ENCODE data around the gene SUPT4H1.

Gene SUPT4H1

DNA sequence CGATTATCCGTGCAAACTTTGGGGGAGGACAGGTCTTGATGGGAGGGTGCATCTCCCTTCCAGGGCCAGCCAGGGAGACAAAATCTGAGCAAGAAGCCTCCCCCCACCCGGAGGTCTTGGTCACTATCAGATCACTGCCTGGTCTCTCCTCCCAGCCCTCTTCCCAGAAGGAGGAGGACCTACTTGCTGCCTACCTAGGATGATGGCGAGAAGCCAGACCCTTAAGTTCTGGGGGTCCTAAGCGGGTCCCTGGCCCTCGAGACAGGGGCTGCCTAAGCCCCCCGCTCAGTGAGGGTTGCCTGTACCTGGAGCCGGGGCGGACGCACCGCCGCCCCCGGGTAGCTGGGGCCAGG, 28.0 kb downstream of the SUPT4H1 start:
- peak overlapping the region; percentile 27 to 53 (median 36) for H3K4me3 ChIP-seq
- H3K27ac ChIP-seq: peak overlapping the region in 13 of 21 experiments; percentile 10 to 78 (median 46)

- peak overlapping the region in 5 of 21 experiments; percentile 5 to 78 (median 55) for H3K27ac ChIP-seq
- peak overlapping the region in 2 of 7 experiments; percentile 44 to 53 for H3K4me3 ChIP-seq
Observed at GRCh38 chr17:58323366-58324055, 28.5 kb downstream of the SUPT4H1 start.

- Histone ChIP-seq H3K27ac (no peak overlapping the region), H3K4me3 (no peak overlapping the region)
Observed at GRCh38 chr17:58322581-58323185, 29.3 kb downstream of the SUPT4H1 start.

DNA sequence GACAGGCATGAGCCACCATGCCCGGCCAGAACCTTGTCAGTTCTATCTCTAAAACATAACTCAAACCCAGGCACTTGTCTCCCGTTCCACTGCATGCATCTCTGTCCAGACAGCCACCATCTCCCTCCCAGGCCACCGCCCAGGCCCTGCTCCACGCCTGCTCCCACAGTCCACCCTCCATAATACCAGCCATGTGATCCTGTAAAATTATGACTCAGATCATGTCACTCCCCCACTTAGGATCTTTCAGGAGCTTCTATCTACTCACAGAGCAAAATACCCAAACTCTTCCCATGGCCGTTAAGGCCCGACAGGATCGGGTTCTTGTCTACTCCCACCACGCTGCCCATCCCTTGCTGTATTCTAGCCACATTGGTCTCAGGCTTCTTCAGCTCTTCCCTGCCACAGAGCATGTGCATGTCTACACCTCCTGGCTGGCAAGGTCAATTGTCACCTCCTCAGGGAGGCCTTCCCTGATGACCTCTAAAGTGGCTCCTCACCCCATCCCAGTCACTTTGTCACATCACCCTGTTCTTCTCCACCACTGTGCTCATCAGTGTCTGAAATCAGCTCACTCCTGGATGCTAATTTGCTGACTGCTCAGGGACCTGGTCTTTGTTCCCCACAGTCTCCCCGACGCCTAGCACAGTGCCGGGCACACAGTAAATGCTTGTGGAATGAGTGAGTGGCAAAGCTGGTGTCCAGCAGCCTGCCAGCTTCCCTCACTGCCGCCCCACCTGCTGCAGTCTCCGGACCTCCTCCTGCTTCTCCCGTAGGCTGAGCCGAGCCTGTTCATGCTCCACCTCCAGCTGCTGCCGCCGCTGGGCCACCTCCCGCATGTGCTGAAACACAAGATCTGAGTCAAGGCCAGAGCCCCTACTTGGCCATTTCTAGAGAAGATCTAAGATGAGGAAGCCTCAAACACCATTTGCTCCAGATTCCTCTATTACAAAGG, 30.2 kb downstream of the SUPT4H1 start:
- Histone ChIP-seq H3K27ac (no peak overlapping the region), H3K4me3 (no peak overlapping the region)

- no peak overlapping the region for H3K4me3 ChIP-seq
- no peak overlapping the region for H3K27ac ChIP-seq
Observed at GRCh38 chr17:58320570-58321323, 31.3 kb downstream of the SUPT4H1 start.

DNA sequence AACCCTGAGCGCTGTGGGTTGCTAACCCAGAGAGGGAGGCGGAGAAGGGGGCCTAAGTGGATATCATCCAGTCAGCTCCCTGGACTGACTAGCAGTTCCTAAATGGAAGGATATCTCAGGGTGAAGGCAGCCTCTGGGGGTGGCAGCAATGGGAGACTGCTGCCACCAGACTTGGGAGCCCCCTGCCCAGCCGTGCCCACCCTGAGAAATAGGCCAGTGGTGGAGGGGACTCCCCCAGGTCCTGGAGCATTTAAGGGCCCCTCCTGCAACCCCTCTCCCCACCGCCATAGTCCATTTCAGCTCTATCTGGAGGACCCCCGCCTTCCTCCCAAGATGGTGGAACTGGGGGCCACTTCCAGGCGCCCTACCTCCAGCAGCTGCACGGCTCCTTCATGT, 31.8 kb downstream of the SUPT4H1 start:
- H3K4me3 ChIP-seq: no peak overlapping the region
- no peak overlapping the region for H3K27ac ChIP-seq

GRCh38 chr17:58319173-58320162, 32.5 kb downstream of the SUPT4H1 start:
- no peak overlapping the region for H3K4me3 ChIP-seq
- H3K27ac ChIP-seq: no peak overlapping the region

GRCh38 chr17:58318627-58319172, 33.3 kb downstream of the SUPT4H1 start:
- no peak overlapping the region for H3K4me3 ChIP-seq
- H3K27ac ChIP-seq: peak overlapping the region in 1 of 21 experiments; percentile 81

- Histone ChIP-seq H3K27ac (peak overlapping the region in 13 of 21 experiments; percentile 6 to 81 (median 34)), H3K4me3 (no peak overlapping the region)
Observed at GRCh38 chr17:58318065-58318481, 33.9 kb downstream of the SUPT4H1 start.

GRCh38 chr17:58317421-58318064, 34.5 kb downstream of the SUPT4H1 start:
- peak overlapping the region in 13 of 21 experiments; percentile 6 to 81 (median 34) for H3K27ac ChIP-seq
- H3K4me3 ChIP-seq: no peak overlapping the region

DNA sequence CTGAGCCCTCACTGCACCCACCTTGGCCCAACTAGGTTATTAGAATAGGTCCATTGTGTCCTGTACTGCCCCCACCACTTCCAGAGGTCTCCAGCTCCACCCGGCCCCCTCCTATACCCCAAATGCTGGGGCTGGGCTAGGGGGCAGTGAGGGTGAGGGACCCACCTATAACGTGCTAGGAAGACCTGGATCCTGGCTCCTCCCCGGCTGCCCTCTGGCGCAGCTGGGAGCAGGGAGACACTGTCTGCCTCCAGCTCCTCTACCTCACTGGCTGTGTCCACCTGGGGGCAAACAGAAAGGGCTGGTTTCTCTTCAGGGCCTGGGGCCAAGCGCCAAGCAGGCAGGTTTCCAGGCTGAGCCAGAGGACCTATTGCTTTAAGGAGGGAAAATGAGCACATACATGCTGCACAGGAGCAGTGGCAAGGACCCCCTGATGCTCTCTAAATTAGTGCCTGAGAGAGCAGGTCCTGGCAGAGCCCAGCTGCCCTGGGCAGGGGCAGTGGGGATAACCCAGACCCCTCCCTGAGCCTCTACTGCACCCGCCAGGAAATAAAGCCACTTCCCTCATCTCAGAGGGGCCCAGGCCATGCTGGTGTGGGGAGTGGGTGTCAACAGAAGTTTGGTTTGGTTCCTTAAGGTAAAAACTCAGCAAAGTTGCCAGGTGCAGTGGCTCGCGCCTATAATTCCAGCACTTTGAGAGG, 35.6 kb downstream of the SUPT4H1 start:
- no peak overlapping the region for H3K27ac ChIP-seq
- H3K4me3 ChIP-seq: no peak overlapping the region

DNA sequence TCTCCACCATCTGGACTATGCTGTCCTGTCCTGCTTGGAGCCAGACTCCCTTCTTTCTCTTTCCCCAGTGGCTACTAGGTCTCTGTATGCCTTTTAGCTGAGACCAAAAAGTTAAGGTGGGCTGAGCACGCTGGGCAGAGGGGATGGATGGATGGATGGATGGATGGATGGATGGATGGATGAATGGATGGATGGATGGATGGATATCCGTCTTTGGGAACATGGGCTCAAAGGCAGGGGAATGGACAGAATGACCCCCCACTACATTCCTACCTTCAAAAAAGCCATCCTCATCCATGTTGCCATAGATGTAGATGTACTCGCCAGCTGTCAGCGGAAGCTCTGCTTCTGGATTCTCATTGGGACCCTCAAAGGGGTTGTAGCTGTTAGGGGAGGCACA, 36.3 kb downstream of the SUPT4H1 start:
- H3K4me3 ChIP-seq: no peak overlapping the region
- H3K27ac ChIP-seq: no peak overlapping the region

DNA sequence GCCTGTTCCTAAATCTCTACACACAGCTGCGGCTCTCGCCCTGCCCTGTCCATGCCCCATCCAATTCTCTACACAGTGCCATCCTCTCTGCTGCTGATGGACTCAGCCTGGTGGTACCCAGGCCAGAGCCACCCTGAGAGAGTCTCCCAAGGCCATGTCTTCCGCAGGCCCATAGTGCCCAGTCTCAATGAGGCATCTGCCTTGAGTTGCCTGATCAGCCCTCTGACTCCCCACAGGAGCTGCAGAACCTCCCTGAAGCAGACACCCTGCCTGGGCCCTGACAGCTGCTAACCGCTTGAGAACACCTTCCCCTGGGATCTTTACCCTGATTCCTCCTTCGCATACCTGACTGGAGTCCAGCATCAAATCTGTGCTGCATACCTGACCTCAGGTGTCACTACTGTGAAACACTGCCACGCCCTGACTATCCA, 36.7 kb downstream of the SUPT4H1 start:
- Histone ChIP-seq H3K4me3 (no peak overlapping the region), H3K27ac (no peak overlapping the region)

GRCh38 chr17:58314706-58315015, 37.3 kb downstream of the SUPT4H1 start:
- no peak overlapping the region for H3K27ac ChIP-seq
- H3K4me3 ChIP-seq: no peak overlapping the region

GRCh38 chr17:58313815-58314705, 37.9 kb downstream of the SUPT4H1 start:
- Histone ChIP-seq H3K27ac (no peak overlapping the region), H3K4me3 (no peak overlapping the region)

DNA sequence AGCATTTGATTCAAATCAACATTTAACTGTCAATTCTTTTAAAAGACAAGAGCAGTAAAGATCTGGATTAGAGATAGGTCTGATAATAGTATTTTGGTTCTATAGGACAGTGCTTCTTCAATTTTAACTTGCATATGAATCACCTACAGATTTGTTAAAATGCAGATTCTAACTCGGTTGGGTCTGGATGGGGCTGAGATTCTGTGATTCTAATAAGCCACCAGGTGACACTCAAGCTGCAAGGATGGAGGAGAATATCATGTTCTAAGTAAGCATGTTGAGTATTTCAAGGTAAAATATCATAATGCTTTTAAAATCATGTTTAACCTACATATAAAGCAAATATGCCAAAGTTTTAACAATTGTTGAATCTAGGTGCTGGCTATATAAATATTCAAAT, 39.2 kb downstream of the SUPT4H1 start:
- Histone ChIP-seq H3K27ac (no peak overlapping the region), H3K4me3 (no peak overlapping the region)
